Myocyte (in vitro differentiated cells): ENCODE measurements around the gene WNT7A. TPM values are rescaled to one million over a fixed set of nuclear protein-coding genes. Genes with fewer than 3 reads are reported as not detected.

ENCODE experiments used
- DNase-seq: peaks from one replicate; pipeline ENCODE4 v3.0.0-alpha.2; 2012; ENCODE audit warnings: low read depth
- total RNA-seq: library from RNA; depleted of rRNA; stranded (reverse); fragments of >200 nt; gene quantifications from 2 replicates; pipeline ENCODE4 v1.2.3, GENCODE V29; 2014

WNT7A gene
- total RNA-seq, 1 donor from 2014 or later: not detected

GRCh38 chr3:13829311-13829710 is 50.6 kb downstream of the WNT7A start:
- DNase-seq: no peak

GRCh38 chr3:13828501-13829265 is 51.2 kb downstream of the WNT7A start:
- DNase-seq: no peak

GRCh38 chr3:13827699-13828098 is 52.2 kb downstream of the WNT7A start:
- no peak for DNase-seq

- DNase-seq: no peak
These were observed 52.6 kb downstream of the WNT7A start for GRCh38 chr3:13827256-13827655.

GRCh38 chr3:13826672-13827071 is 53.2 kb downstream of the WNT7A start:
- no peak for DNase-seq

GRCh38 chr3:13825821-13826220 is 54.0 kb downstream of the WNT7A start:
- no peak for DNase-seq

GRCh38 chr3:13825311-13825579 is 54.6 kb downstream of the WNT7A start:
- DNase-seq: no peak

GRCh38 chr3:13824521-13825310 is 55.2 kb downstream of the WNT7A start:
- DNase-seq: no peak

- no peak for DNase-seq
These were observed 56.2 kb downstream of the WNT7A start for GRCh38 chr3:13823692-13824091.

- DNase-seq: no peak
These were observed 56.8 kb downstream of the WNT7A start for GRCh38 chr3:13822871-13823585.

- DNase-seq: no peak
These were observed 57.8 kb downstream of the WNT7A start for GRCh38 chr3:13822042-13822441.

GRCh38 chr3:13821126-13821525 is 58.7 kb downstream of the WNT7A start:
- DNase-seq: no peak

GRCh38 chr3:13818919-13819318 is 61.0 kb downstream of the WNT7A start:
- DNase-seq: no peak

- DNase-seq: no peak
These were observed 64.7 kb downstream of the WNT7A start for GRCh38 chr3:13815088-13815683.

GRCh38 chr3:13812034-13812471 is 67.8 kb downstream of the WNT7A start:
- DNase-seq: no peak

GRCh38 chr3:13811614-13812013 is 68.3 kb downstream of the WNT7A start:
- no peak for DNase-seq

GRCh38 chr3:13808550-13808949 is 71.3 kb downstream of the WNT7A start:
- no peak for DNase-seq

GRCh38 chr3:13801361-13802204 is 78.3 kb downstream of the WNT7A start:
- DNase-seq: no peak

GRCh38 chr3:13800064-13800463 is 79.8 kb downstream of the WNT7A start:
- no peak for DNase-seq

- DNase-seq: no peak
These were observed 81.5 kb downstream of the WNT7A start for GRCh38 chr3:13798401-13798800.
